GM23338 (cell line): Measurements from ENCODE around the gene SYNPO. TPM values are rescaled to one million over a fixed set of nuclear protein-coding genes. Genes with fewer than 3 reads are reported as not detected.

Experiments
- ATAC-seq: fragments of 200-7000 bp; cut with Tn5 transposase; 3 replicates; pipeline ENCODE4 v1.9.1; 2020
- DNase-seq: peaks from one replicate; pipeline ENCODE4 v3.0.0-alpha.2; 2015; ENCODE audit warnings: low spot score
- H2AFZ ChIP-seq: fragments of 200-600 bp; sonication (generic); 2 replicates; pipeline ENCODE4 v1.8.0; 2016; ENCODE audit warnings: antibody characterized with exemption, mild to moderate bottlenecking, moderate library complexity
- H3F3A ChIP-seq: fragments of 200-600 bp; sonication (generic); replicated peaks from 2 replicates; pipeline ENCODE4 v1.8.0; 2017; ENCODE audit warnings: antibody characterized with exemption, mixed run types, low read depth
- H3K27ac ChIP-seq: fragments of 200-600 bp; sonication (generic); 2 replicates; pipeline ENCODE4 v1.6.1; 2016; ENCODE audit warnings: low read depth
- H3K27me3 ChIP-seq: fragments of 200-600 bp; sonication (generic); 2 replicates; pipeline ENCODE4 v1.8.0; 2016; ENCODE audit warnings: mild to moderate bottlenecking, mixed run types, moderate library complexity; ENCODE audit not compliant: insufficient read depth
- H3K36me3 ChIP-seq: fragments of 200-600 bp; sonication (generic); 2 replicates; pipeline ENCODE4 v1.8.0; 2016; ENCODE audit warnings: mild to moderate bottlenecking; ENCODE audit not compliant: insufficient read depth
- H3K4me1 ChIP-seq: fragments of 200-600 bp; sonication (generic); 2 replicates; pipeline ENCODE4 v1.8.0; 2016; ENCODE audit warnings: mild to moderate bottlenecking, moderate library complexity; ENCODE audit not compliant: insufficient read depth
- H3K4me2 ChIP-seq: fragments of 200-600 bp; sonication (generic); 2 replicates; pipeline ENCODE4 v1.7.1; 2017; ENCODE audit warnings: mixed run types
- H3K4me3 ChIP-seq: fragments of 200-600 bp; sonication (generic); 2 replicates; pipeline ENCODE4 v1.6.1; 2016; ENCODE audit warnings: mixed run types
- H3K79me2 ChIP-seq: fragments of 200-600 bp; sonication (generic); replicated peaks from 2 replicates; pipeline ENCODE4 v1.8.0; 2017; ENCODE audit warnings: mild to moderate bottlenecking; ENCODE audit not compliant: insufficient read depth
- H3K9me2 ChIP-seq: fragments of 200-600 bp; sonication (generic); 2 replicates; pipeline ENCODE4 v1.8.0; 2017; ENCODE audit not compliant: insufficient read depth
- H4K20me1 ChIP-seq: fragments of 200-600 bp; sonication (generic); replicated peaks from 2 replicates; pipeline ENCODE4 v1.8.0; 2017; ENCODE audit warnings: mild to moderate bottlenecking; ENCODE audit not compliant: insufficient read depth
- H3K27ac Mint-ChIP-seq: 2 replicates; pipeline ENCODE4 v1.8.0; 2020; ENCODE audit warnings: inconsistent platforms, mild to moderate bottlenecking, moderate library complexity, mixed read lengths
- H3K27me3 Mint-ChIP-seq: 3 replicates; pipeline ENCODE4 v1.8.0; 2022; ENCODE audit warnings: low read depth, mild to moderate bottlenecking, moderate library complexity, mixed read lengths, inconsistent platforms; ENCODE audit not compliant: insufficient read depth, poor library complexity
- H3K36me3 Mint-ChIP-seq: 3 replicates; pipeline ENCODE4 v1.8.0; 2021; ENCODE audit warnings: low read depth, mild to moderate bottlenecking, inconsistent platforms, moderate library complexity, mixed read lengths
- H3K4me1 Mint-ChIP-seq: 3 replicates; pipeline ENCODE4 v1.8.0; 2020; ENCODE audit warnings: mild to moderate bottlenecking, inconsistent platforms, mixed read lengths
- H3K4me3 Mint-ChIP-seq: 3 replicates; pipeline ENCODE4 v1.8.0; 2021; ENCODE audit warnings: moderate library complexity, mild to moderate bottlenecking, inconsistent platforms, mixed read lengths
- H3K9me3 Mint-ChIP-seq: 3 replicates; pipeline ENCODE4 v1.8.0; 2020; ENCODE audit warnings: moderate library complexity, mild to moderate bottlenecking, inconsistent platforms, mixed read lengths
- CREB1 ChIP-seq: fragments of 250-450 bp; sonication (Bioruptor Pico); IDR thresholded peaks from 2 replicates; pipeline ENCODE4 v1.5.0; 2020; ENCODE audit warnings: low read depth, mild to moderate bottlenecking, moderate library complexity
- JUNB ChIP-seq: IDR thresholded peaks from one replicate; pipeline ENCODE4 v1.6.1; 2016; ENCODE audit warnings: antibody characterized with exemption; ENCODE audit not compliant: unreplicated experiment
- POLR2AphosphoS5 ChIP-seq: IDR thresholded peaks from 2 replicates; pipeline ENCODE4 v1.6.1; 2016; ENCODE audit warnings: antibody characterized with exemption, low read depth
- STAT1 ChIP-seq: IDR thresholded peaks from one replicate; pipeline ENCODE4 v1.6.1; 2016; ENCODE audit warnings: antibody characterized with exemption; ENCODE audit not compliant: unreplicated experiment
- polyA plus RNA-seq: library from polyadenylated mRNA; unstranded; fragments of >200 nt; fragmentation: Nextera tagmentation; extraction: Ambion mirVana; gene quantifications from 2 replicates; pipeline ENCODE4 v1.2.1, GENCODE V29; 2016
- total RNA-seq: library from RNA; depleted of rRNA; stranded (reverse); fragments of >200 nt; shearing (Covaris generic); gene quantifications from 2 replicates; pipeline ENCODE4 v1.2.3, GENCODE V29; 2014
- TF ChIP-seq, protein P1 (sequence below), 2 experiments: fragments of 200-600 bp in 1 of 2; sonication (generic) in 1 of 2; conservative IDR thresholded peaks; 2 replicates each; pipeline versions ENCODE4 v1.5.1 to v1.6.1; 2016 to 2017; ENCODE audit warnings: antibody characterized with exemption in 2 of 2, low read depth in 2 of 2, mild to moderate bottlenecking in 2 of 2, moderate library complexity in 1 of 2
- TF ChIP-seq, protein P2 (sequence below): fragments of 250-450 bp; sonication (Bioruptor Pico); IDR thresholded peaks from 2 replicates; pipeline ENCODE4 v1.5.0; 2020; ENCODE audit warnings: mild to moderate bottlenecking, moderate library complexity
- TF ChIP-seq, protein P3 (sequence below): IDR thresholded peaks from one replicate; pipeline ENCODE4 v1.6.1; 2018; ENCODE audit warnings: antibody characterized with exemption; ENCODE audit not compliant: unreplicated experiment
- TF ChIP-seq, protein P4 (sequence below): IDR thresholded peaks from 2 replicates; pipeline ENCODE4 v1.6.1; 2016; ENCODE audit warnings: antibody characterized with exemption

SYNPO gene
- total and polyA plus RNA-seq, 2 experiments from 2014 or later: 0.16 to 1.3 TPM

DNA sequence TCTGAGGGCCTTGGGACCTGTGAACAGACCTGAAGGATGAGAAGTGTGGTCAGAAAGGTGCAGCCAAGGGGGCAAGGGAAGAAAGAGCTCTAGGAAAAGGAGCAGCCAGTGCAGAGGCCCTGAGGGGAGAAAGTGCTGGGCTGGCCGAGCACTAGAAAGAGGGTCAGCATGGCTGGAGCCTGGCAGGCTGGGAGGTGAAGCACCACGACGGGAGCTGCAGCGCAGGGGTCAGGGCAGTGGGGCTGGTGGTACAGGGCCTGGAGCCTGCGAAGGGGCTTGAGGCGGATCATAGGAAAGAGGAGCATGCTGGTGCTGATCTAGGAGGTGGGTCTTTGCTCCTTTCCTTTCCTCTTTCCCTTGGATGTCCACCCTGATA, 9.1 kb upstream of the SYNPO start:
- DNase-seq (no peak), ATAC-seq (no peak)
- H2AFZ ChIP-seq: no peak overlapping the region
- no peaks in the 10 kb centered on the region for H3K4me1 ChIP-seq
- Mint-ChIP-seq H3K36me3 (no peaks in the 10 kb centered on the region; the same call in 2 of the 3 replicates), H3K9me3 (no peaks in the 10 kb centered on the region), H3K4me3 (no peak overlapping the region), H3K27ac (no peak overlapping the region), H3K27me3 (peaks cover 13% of the 10 kb centered on the region), H3K4me1 (no peaks in the 10 kb centered on the region; the same call in 2 of the 3 replicates)
- TF ChIP-seq, protein P1, sequence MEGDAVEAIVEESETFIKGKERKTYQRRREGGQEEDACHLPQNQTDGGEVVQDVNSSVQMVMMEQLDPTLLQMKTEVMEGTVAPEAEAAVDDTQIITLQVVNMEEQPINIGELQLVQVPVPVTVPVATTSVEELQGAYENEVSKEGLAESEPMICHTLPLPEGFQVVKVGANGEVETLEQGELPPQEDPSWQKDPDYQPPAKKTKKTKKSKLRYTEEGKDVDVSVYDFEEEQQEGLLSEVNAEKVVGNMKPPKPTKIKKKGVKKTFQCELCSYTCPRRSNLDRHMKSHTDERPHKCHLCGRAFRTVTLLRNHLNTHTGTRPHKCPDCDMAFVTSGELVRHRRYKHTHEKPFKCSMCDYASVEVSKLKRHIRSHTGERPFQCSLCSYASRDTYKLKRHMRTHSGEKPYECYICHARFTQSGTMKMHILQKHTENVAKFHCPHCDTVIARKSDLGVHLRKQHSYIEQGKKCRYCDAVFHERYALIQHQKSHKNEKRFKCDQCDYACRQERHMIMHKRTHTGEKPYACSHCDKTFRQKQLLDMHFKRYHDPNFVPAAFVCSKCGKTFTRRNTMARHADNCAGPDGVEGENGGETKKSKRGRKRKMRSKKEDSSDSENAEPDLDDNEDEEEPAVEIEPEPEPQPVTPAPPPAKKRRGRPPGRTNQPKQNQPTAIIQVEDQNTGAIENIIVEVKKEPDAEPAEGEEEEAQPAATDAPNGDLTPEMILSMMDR (conservative IDR thresholded peaks at IDR 0.05; ENCODE audit: low read depth in 2 of 2): no peak
- TF ChIP-seq JUNB (no peak), CREB1 (CRISPR knock-in tag) (no peak), STAT1 (no peak), POLR2AphosphoS5 (no peak)
- TF ChIP-seq, protein P2, sequence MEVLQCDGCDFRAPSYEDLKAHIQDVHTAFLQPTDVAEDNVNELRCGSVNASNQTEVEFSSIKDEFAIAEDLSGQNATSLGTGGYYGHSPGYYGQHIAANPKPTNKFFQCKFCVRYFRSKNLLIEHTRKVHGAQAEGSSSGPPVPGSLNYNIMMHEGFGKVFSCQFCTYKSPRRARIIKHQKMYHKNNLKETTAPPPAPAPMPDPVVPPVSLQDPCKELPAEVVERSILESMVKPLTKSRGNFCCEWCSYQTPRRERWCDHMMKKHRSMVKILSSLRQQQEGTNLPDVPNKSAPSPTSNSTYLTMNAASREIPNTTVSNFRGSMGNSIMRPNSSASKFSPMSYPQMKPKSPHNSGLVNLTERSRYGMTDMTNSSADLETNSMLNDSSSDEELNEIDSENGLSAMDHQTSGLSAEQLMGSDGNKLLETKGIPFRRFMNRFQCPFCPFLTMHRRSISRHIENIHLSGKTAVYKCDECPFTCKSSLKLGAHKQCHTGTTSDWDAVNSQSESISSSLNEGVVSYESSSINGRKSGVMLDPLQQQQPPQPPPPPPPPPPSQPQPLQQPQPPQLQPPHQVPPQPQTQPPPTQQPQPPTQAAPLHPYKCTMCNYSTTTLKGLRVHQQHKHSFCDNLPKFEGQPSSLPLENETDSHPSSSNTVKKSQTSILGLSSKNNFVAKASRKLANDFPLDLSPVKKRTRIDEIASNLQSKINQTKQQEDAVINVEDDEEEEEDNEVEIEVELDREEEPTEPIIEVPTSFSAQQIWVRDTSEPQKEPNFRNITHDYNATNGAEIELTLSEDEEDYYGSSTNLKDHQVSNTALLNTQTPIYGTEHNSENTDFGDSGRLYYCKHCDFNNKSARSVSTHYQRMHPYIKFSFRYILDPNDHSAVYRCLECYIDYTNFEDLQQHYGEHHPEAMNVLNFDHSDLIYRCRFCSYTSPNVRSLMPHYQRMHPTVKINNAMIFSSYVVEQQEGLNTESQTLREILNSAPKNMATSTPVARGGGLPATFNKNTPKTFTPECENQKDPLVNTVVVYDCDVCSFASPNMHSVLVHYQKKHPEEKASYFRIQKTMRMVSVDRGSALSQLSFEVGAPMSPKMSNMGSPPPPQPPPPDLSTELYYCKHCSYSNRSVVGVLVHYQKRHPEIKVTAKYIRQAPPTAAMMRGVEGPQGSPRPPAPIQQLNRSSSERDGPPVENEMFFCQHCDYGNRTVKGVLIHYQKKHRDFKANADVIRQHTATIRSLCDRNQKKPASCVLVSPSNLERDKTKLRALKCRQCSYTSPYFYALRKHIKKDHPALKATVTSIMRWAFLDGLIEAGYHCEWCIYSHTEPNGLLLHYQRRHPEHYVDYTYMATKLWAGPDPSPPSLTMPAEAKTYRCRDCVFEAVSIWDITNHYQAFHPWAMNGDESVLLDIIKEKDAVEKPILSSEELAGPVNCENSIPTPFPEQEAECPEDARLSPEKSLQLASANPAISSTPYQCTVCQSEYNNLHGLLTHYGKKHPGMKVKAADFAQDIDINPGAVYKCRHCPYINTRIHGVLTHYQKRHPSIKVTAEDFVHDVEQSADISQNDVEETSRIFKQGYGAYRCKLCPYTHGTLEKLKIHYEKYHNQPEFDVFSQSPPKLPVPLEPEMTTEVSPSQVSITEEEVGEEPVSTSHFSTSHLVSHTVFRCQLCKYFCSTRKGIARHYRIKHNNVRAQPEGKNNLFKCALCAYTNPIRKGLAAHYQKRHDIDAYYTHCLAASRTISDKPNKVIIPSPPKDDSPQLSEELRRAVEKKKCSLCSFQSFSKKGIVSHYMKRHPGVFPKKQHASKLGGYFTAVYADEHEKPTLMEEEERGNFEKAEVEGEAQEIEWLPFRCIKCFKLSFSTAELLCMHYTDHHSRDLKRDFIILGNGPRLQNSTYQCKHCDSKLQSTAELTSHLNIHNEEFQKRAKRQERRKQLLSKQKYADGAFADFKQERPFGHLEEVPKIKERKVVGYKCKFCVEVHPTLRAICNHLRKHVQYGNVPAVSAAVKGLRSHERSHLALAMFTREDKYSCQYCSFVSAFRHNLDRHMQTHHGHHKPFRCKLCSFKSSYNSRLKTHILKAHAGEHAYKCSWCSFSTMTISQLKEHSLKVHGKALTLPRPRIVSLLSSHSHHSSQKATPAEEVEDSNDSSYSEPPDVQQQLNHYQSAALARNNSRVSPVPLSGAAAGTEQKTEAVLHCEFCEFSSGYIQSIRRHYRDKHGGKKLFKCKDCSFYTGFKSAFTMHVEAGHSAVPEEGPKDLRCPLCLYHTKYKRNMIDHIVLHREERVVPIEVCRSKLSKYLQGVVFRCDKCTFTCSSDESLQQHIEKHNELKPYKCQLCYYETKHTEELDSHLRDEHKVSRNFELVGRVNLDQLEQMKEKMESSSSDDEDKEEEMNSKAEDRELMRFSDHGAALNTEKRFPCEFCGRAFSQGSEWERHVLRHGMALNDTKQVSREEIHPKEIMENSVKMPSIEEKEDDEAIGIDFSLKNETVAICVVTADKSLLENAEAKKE (CRISPR knock-in tag): no peak
- TF ChIP-seq, protein P3, sequence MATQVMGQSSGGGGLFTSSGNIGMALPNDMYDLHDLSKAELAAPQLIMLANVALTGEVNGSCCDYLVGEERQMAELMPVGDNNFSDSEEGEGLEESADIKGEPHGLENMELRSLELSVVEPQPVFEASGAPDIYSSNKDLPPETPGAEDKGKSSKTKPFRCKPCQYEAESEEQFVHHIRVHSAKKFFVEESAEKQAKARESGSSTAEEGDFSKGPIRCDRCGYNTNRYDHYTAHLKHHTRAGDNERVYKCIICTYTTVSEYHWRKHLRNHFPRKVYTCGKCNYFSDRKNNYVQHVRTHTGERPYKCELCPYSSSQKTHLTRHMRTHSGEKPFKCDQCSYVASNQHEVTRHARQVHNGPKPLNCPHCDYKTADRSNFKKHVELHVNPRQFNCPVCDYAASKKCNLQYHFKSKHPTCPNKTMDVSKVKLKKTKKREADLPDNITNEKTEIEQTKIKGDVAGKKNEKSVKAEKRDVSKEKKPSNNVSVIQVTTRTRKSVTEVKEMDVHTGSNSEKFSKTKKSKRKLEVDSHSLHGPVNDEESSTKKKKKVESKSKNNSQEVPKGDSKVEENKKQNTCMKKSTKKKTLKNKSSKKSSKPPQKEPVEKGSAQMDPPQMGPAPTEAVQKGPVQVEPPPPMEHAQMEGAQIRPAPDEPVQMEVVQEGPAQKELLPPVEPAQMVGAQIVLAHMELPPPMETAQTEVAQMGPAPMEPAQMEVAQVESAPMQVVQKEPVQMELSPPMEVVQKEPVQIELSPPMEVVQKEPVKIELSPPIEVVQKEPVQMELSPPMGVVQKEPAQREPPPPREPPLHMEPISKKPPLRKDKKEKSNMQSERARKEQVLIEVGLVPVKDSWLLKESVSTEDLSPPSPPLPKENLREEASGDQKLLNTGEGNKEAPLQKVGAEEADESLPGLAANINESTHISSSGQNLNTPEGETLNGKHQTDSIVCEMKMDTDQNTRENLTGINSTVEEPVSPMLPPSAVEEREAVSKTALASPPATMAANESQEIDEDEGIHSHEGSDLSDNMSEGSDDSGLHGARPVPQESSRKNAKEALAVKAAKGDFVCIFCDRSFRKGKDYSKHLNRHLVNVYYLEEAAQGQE: no peak
- TF ChIP-seq, protein P4, sequence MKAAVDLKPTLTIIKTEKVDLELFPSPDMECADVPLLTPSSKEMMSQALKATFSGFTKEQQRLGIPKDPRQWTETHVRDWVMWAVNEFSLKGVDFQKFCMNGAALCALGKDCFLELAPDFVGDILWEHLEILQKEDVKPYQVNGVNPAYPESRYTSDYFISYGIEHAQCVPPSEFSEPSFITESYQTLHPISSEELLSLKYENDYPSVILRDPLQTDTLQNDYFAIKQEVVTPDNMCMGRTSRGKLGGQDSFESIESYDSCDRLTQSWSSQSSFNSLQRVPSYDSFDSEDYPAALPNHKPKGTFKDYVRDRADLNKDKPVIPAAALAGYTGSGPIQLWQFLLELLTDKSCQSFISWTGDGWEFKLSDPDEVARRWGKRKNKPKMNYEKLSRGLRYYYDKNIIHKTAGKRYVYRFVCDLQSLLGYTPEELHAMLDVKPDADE: no peak
- H3K27me3 ChIP-seq: no peaks in the 10 kb centered on the region
- no peaks in the 10 kb centered on the region for H3F3A ChIP-seq
- H3K36me3 ChIP-seq: no peaks in the 10 kb centered on the region
- H3K4me2 ChIP-seq: no peak overlapping the region
- no peaks in the 10 kb centered on the region for H4K20me1 ChIP-seq
- no peaks in the 10 kb centered on the region for H3K79me2 ChIP-seq
- H3K27ac ChIP-seq: no peak overlapping the region
- H3K4me3 ChIP-seq: no peak overlapping the region
- no peaks in the 10 kb centered on the region for H3K9me2 ChIP-seq
